Endothelial cell of umbilical vein (primary cell): ENCODE measurements around the gene MEX3D.

Experiments
- EZH2 ChIP-seq: IDR thresholded peaks from 2 replicates; pipeline ENCODE4 v1.6.1; 2012; ENCODE audit warnings: borderline replicate concordance, low read depth, mild to moderate bottlenecking, moderate library complexity, low read length, inconsistent platforms; ENCODE audit not compliant: severe bottlenecking
- GATA2 ChIP-seq: IDR thresholded peaks from 2 replicates; pipeline ENCODE4 v1.7.0; 2011; ENCODE audit warnings: low read depth, mild to moderate bottlenecking, moderate library complexity, mixed read lengths, low read length; ENCODE audit not compliant: insufficient read length, insufficient read depth
- JUN ChIP-seq: IDR thresholded peaks from 2 replicates; pipeline ENCODE4 v1.6.1; 2011; ENCODE audit warnings: borderline replicate concordance, low read depth; ENCODE audit not compliant: insufficient read length, insufficient read depth
- MYC ChIP-seq: IDR thresholded peaks from one replicate; pipeline ENCODE4 v1.6.1; 2011; ENCODE audit warnings: mild to moderate bottlenecking, low read depth, low read length
- POLR2A ChIP-seq: IDR thresholded peaks from 2 replicates; pipeline ENCODE4 v1.6.1; 2012; ENCODE audit warnings: low read depth, mild to moderate bottlenecking, control low read depth, low read length
- POLR2AphosphoS5 ChIP-seq: IDR thresholded peaks from 2 replicates; pipeline ENCODE4 v1.6.1; 2012; ENCODE audit warnings: low read depth, mild to moderate bottlenecking, control low read depth, low read length, moderate library complexity; ENCODE audit not compliant: insufficient read depth
- TF ChIP-seq, protein P1 (sequence below), 2 donors: IDR thresholded peaks; 1 replicate in 1 of 2; 2 replicates in 1 of 2; pipeline ENCODE4 v1.5.1; 2011; ENCODE audit warnings: low read length in 2 of 2, mild to moderate bottlenecking in 2 of 2, moderate library complexity in 2 of 2, control low read depth in 1 of 2, inconsistent platforms in 1 of 2, low read depth in 1 of 2; ENCODE audit not compliant: insufficient read depth in 1 of 2; ENCODE audit errors: extremely low read depth in 1 of 2
- TF ChIP-seq, protein P2 (sequence below): IDR thresholded peaks from 2 replicates; pipeline ENCODE4 v1.6.1; 2011; ENCODE audit not compliant: insufficient read depth, insufficient read length

DNA sequence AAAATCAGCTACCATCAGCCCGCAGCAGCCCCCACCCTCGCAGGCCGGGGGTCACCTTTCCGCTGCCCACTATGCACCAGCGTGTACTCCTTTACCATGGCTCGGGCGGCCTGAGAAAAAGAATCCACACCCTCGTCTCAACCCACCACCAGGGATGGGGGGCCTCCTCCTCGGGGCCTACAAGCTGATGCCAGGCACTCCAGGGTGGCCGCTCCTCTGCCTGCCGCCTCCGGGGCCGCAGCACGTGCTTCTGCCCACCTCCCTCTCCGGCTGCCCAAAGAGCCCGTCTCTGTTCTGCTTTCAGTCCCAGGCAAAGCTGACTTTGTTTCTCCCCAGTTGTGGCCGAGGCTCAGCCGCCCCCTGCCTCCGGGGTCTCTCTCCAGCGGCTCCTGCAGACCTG lies 11.1 kb upstream of the MEX3D start:
- TF ChIP-seq, protein P1, sequence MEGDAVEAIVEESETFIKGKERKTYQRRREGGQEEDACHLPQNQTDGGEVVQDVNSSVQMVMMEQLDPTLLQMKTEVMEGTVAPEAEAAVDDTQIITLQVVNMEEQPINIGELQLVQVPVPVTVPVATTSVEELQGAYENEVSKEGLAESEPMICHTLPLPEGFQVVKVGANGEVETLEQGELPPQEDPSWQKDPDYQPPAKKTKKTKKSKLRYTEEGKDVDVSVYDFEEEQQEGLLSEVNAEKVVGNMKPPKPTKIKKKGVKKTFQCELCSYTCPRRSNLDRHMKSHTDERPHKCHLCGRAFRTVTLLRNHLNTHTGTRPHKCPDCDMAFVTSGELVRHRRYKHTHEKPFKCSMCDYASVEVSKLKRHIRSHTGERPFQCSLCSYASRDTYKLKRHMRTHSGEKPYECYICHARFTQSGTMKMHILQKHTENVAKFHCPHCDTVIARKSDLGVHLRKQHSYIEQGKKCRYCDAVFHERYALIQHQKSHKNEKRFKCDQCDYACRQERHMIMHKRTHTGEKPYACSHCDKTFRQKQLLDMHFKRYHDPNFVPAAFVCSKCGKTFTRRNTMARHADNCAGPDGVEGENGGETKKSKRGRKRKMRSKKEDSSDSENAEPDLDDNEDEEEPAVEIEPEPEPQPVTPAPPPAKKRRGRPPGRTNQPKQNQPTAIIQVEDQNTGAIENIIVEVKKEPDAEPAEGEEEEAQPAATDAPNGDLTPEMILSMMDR (IDR thresholded peaks at IDR 0.05; ENCODE audit: extremely low read depth in 1 of 2, insufficient read depth in 1 of 2, low read depth in 1 of 2, low read length in 2 of 2): no peak
- TF ChIP-seq GATA2: no peak
- no peak for TF ChIP-seq POLR2A
- no peak for TF ChIP-seq EZH2
- no peak for TF ChIP-seq JUN
- TF ChIP-seq MYC: no peak
- TF ChIP-seq POLR2AphosphoS5: no peak
- TF ChIP-seq, protein P2, sequence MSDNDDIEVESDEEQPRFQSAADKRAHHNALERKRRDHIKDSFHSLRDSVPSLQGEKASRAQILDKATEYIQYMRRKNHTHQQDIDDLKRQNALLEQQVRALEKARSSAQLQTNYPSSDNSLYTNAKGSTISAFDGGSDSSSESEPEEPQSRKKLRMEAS: no peak
